Mucosa of descending colon (tissue), 3 donors: Measurements from ENCODE around the gene EGFL6. TPM values are rescaled to one million over a fixed set of nuclear protein-coding genes. Genes with fewer than 3 reads are reported as not detected.

Source experiments
- ATAC-seq: fragments of 200-7000 bp; cut with Tn5 transposase; one replicate; pipeline ENCODE4 v1.9.1; 2020; ENCODE audit warnings: mild to moderate bottlenecking, moderate library complexity
- DNase-seq, 3 donors: peaks; one replicate each; pipeline ENCODE4 v3.0.0-alpha.2; 2020
- H3K36me3 ChIP-seq: fragments of 200-600 bp; one replicate; pipeline ENCODE4 v1.8.0; 2021; ENCODE audit warnings: low read depth, mild to moderate bottlenecking
- H3K4me1 ChIP-seq: fragments of 200-600 bp; one replicate; pipeline ENCODE4 v1.8.0; 2021; ENCODE audit warnings: low read depth, mild to moderate bottlenecking
- H3K4me3 ChIP-seq: fragments of 200-600 bp; one replicate; pipeline ENCODE4 v1.8.0; 2021; ENCODE audit warnings: mild to moderate bottlenecking
- H3K9me3 ChIP-seq: fragments of 200-600 bp; one replicate; pipeline ENCODE4 v1.8.0; 2021; ENCODE audit warnings: mild to moderate bottlenecking
- CTCF ChIP-seq: fragments of 200-600 bp; IDR thresholded peaks from one replicate; pipeline ENCODE4 v1.8.0; 2022; ENCODE audit warnings: antibody characterized with exemption, mild to moderate bottlenecking
- intact Hi-C, 2 donors: fragments of 100-400 bp; cut with DNase I in 1 of 2; cut with micrococcal nuclease in 1 of 2; formaldehyde crosslinking; loops; one replicate each; pipeline versions ENCODE4 v1.11.0 to v1.11.1; 2022; cut with DNase I, micrococcal nuclease
- total RNA-seq, 3 donors: library from RNA; stranded (reverse); fragmentation: NEBNext Ultra II Directional in 2 of 3; extraction: Animal tissue kit (Norgen Biotek cat#: 25700) in 2 of 3; gene quantifications; one replicate each; pipeline versions ENCODE4 v1.2.1 to v1.2.4, GENCODE V29; 2021 to 2023
- donor health status: DM: no; HTN: no; CAD: no; lungs with moderate emphysema.
- donor health status: DM: no; HTN: no; CAD: no.
- donor health status: DM: no; HTN: yes; CAD: no.

EGFL6 gene
- total RNA-seq, 3 donors from 2014 or later, result 0.29 TPM; not detected in 2

GRCh38 chrX:13654116-13654515, 84.7 kb downstream of the EGFL6 start:
- DNase-seq, result no peak
- no peak overlapping the region for H3K4me3 ChIP-seq
- no peak for ATAC-seq
- TF ChIP-seq CTCF, result no peak
- intact Hi-C loops, result loop anchor here in 1 of 2 donors (10.0 kb wide), 1 partner anchor 381 kb away; no protein-coding TSS in a partner anchor
- H3K4me1 ChIP-seq, result peaks cover 2% of the 10 kb centered on the region
- H3K9me3 ChIP-seq, result no peaks in the 10 kb centered on the region
- no peaks in the 10 kb centered on the region for H3K36me3 ChIP-seq

- no peak for TF ChIP-seq CTCF
- Histone ChIP-seq H3K4me3 (no peak overlapping the region), H3K9me3 (no peaks in the 10 kb centered on the region), H3K36me3 (no peaks in the 10 kb centered on the region), H3K4me1 (peaks cover 2% of the 10 kb centered on the region)
- DNase-seq (no peak), ATAC-seq (no peak)
- intact Hi-C loops, result loop anchor here in 1 of 2 donors (5.0 to 10.0 kb wide), 2 partner anchors 87 to 379 kb away; no protein-coding TSS in a partner anchor
These were observed 86.3 kb downstream of the EGFL6 start for GRCh38 chrX:13655674-13656073.

GRCh38 chrX:13658602-13659001, 89.2 kb downstream of the EGFL6 start:
- peak in 1 of 3 donors; percentile 39 for DNase-seq
- ATAC-seq, result peak; percentile 63
- intact Hi-C loops, result loop anchor here in 1 of 2 donors (5.0 to 10.0 kb wide), 2 partner anchors 84 to 376 kb away; no protein-coding TSS in a partner anchor
- H3K9me3 ChIP-seq, result no peaks in the 10 kb centered on the region
- TF ChIP-seq CTCF, result no peak
- H3K4me3 ChIP-seq, result no peak overlapping the region
- H3K36me3 ChIP-seq, result no peaks in the 10 kb centered on the region
- H3K4me1 ChIP-seq, result no peaks in the 10 kb centered on the region

GRCh38 chrX:13659063-13659462, 89.7 kb downstream of the EGFL6 start:
- DNase-seq (no peak), ATAC-seq (no peak)
- Histone ChIP-seq H3K36me3 (no peaks in the 10 kb centered on the region), H3K9me3 (no peaks in the 10 kb centered on the region), H3K4me1 (no peaks in the 10 kb centered on the region), H3K4me3 (no peak overlapping the region)
- intact Hi-C loops, result loop anchor here in 1 of 2 donors (5.0 to 10.0 kb wide), 2 partner anchors 83 to 376 kb away; no protein-coding TSS in a partner anchor
- no peak for TF ChIP-seq CTCF

GRCh38 chrX:13661735-13662288, 92.4 kb downstream of the EGFL6 start:
- no peak for DNase-seq
- Histone ChIP-seq H3K4me1 (no peaks in the 10 kb centered on the region), H3K4me3 (no peak overlapping the region), H3K36me3 (no peaks in the 10 kb centered on the region), H3K9me3 (no peaks in the 10 kb centered on the region)
- TF ChIP-seq CTCF, result no peak
- ATAC-seq, result no peak
- intact Hi-C loops, result loop anchor here in 1 of 2 donors (5.0 kb wide), 1 partner anchor 370 kb away; no protein-coding TSS in a partner anchor
